AG04449 (cell line): ENCODE data around the gene HJURP.

ENCODE experiments used
- CTCF ChIA-PET: fragments of 350-600 bp; formaldehyde crosslinking; extraction: SDS; loops from one replicate; lab custom pipeline; 2021; ENCODE audit warnings: antibody characterized with exemption; lab: Yijun Ruan, JAX
- POLR2A ChIA-PET: fragments of 400-600, 350-600 bp; formaldehyde crosslinking; extraction: SDS; loops from one replicate; lab custom pipeline; 2020; ENCODE audit warnings: antibody characterized with exemption, inconsistent platforms; lab: Yijun Ruan, JAX
- DNase-seq: peaks from one replicate; pipeline ENCODE4 v3.0.0-alpha.2; 2010; ENCODE audit warnings: low read depth, low spot score
- H3K4me3 ChIP-seq: 2 replicates; pipeline ENCODE4 v1.5.1; 2011; ENCODE audit warnings: low read depth, mild to moderate bottlenecking, control low read depth, low read length
- CTCF ChIP-seq: IDR thresholded peaks from one replicate; pipeline ENCODE4 v1.5.1; 2011; ENCODE audit warnings: mild to moderate bottlenecking, moderate library complexity, low read length, control low read depth, inconsistent platforms; ENCODE audit not compliant: insufficient read depth; ENCODE audit errors: missing control alignments

Gene HJURP

DNA sequence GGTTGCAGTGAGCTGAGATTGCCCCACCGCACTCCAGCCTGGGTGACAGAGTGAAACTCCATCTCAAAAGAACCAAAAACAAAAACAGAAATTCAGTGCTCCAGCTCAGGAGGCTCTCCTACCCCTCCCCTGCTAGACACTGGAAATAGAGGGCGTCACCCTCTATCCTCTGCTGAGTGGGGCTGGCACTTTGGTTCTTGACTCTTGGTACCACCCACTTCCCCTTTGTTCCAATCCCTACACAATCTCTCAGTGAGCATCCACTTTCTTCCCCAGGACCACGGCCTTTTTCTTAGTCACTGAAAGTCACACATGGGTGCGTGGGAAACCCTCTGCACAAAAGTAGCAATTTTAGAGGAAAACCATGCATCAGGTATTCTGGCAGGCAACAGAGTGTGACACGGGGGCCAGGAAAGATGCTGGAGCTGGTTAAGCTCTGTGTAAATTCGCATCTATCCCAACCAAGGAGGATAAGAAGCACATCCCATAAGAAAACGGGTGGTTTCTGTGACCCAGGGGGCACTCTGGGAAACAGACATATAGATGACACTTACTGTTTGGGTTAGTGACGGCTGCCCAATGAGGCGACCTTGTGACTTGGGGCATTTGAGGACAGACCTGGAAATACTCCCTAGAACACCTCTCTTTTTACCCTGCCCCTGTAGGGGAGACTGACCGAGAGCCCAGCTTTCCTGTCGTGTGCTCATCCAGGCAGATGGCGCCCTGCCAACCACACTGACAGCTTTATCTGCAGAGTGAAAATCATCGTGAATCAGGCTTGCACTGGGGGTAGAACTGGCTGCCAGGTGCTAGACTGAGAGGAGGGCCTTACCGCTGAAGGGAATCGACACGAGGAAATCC, 7.7 kb downstream of the HJURP start:
- no peak for DNase-seq
- ChIA-PET CTCF (interaction anchor here (1.0 kb wide), 1 partner anchor 12 kb away, joined by 3 read pairs; no protein-coding TSS in a partner anchor), POLR2A (no interaction called here)
- no peak overlapping the region for H3K4me3 ChIP-seq
- TF ChIP-seq CTCF, result no peak

- POLR2A ChIA-PET, result no interaction called here
- CTCF ChIA-PET, result interaction anchor here (1.0 kb wide), 1 partner anchor 397 kb away, joined by 3 read pairs; no protein-coding TSS in a partner anchor
- H3K4me3 ChIP-seq, result no peak overlapping the region
- DNase-seq, result no peak
- TF ChIP-seq CTCF, result no peak
Measured at GRCh38 chr2:233845301-233846060, 8.9 kb downstream of the HJURP start.

- DNase-seq, result no peak
- no peak for TF ChIP-seq CTCF
- CTCF ChIA-PET, result interaction anchor here (1.0 kb wide), 1 partner anchor 397 kb away, joined by 3 read pairs; no protein-coding TSS in a partner anchor
- POLR2A ChIA-PET, result no interaction called here
- no peak overlapping the region for H3K4me3 ChIP-seq
Measured at GRCh38 chr2:233844836-233845235, 9.5 kb downstream of the HJURP start.

- CTCF ChIA-PET, result interaction anchor here (1.0 kb wide), 1 partner anchor 396 kb away, joined by 3 read pairs; no protein-coding TSS in a partner anchor
- POLR2A ChIA-PET, result no interaction called here
- H3K4me3 ChIP-seq, result no peak overlapping the region
- no peak for TF ChIP-seq CTCF
- no peak for DNase-seq
Measured at GRCh38 chr2:233844064-233844807, 10.1 kb downstream of the HJURP start.

DNA sequence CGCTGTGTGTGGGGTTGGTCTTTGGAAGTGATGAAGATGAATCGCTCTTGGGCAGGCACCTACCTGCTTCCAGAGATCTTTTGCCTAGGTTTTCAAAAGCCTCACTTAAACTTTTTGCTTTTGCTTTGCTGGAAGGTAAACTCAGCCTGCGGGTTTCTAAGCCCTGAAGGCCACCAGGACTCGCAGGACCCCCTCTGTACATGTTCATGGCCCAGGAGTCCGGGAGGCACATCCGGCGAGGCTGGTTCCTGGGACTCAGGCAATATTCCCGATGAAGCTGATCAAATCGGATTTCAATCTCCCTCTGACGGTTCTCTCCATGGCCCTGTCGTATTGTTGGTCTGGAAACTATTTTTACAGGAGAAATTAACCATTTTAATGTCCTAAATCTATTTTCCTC, 13.2 kb downstream of the HJURP start:
- H3K4me3 ChIP-seq, result no peak overlapping the region
- ChIA-PET POLR2A (no interaction called here), CTCF (no interaction called here)
- no peak for TF ChIP-seq CTCF
- no peak for DNase-seq
